Heart left ventricle (tissue), 16 donors: ENCODE data around the gene PSORS1C1. TPM values are rescaled to one million over a fixed set of nuclear protein-coding genes. Genes with fewer than 3 reads are reported as not detected.

Source experiments
- ATAC-seq, 4 donors: fragments of 200-7000 bp; cut with Tn5 transposase; one replicate each; pipeline ENCODE4 v1.9.1; 2020 to 2022; ENCODE audit warnings: moderate library complexity in 4 of 4, mild to moderate bottlenecking in 3 of 4, moderate number of reproducible peaks in 1 of 4
- DNase-seq, 5 donors: peaks; one replicate each; pipeline ENCODE4 v3.0.0-alpha.2; 2020
- H3K27ac ChIP-seq, 12 donors: fragments of 200-600 bp; sonication (generic) in 4 of 12; one replicate each; pipeline versions ENCODE4 v1.5.0 to v1.8.0; 2016 to 2022; ENCODE audit warnings: mild to moderate bottlenecking in 2 of 12
- H3K27me3 ChIP-seq, 9 donors: fragments of 200-600 bp; sonication (generic) in 2 of 9; one replicate each; pipeline versions ENCODE4 v1.5.1 to v1.8.0; 2016 to 2022; ENCODE audit warnings: mild to moderate bottlenecking in 3 of 9
- H3K36me3 ChIP-seq, 9 donors: fragments of 200-600 bp; sonication (generic) in 2 of 9; one replicate each; pipeline versions ENCODE4 v1.5.0 to v1.8.0; 2018 to 2022; ENCODE audit warnings: mild to moderate bottlenecking in 2 of 9
- H3K4me1 ChIP-seq, 12 donors: fragments of 200-600 bp; sonication (generic) in 4 of 12; one replicate each; pipeline versions ENCODE4 v1.5.0 to v1.8.0; 2016 to 2022; ENCODE audit warnings: mild to moderate bottlenecking in 3 of 12
- H3K4me3 ChIP-seq, 12 donors: fragments of 200-600 bp; sonication (generic) in 4 of 12; one replicate each; pipeline versions ENCODE4 v1.5.0 to v1.8.0; 2017 to 2022; ENCODE audit warnings: mild to moderate bottlenecking in 9 of 12, moderate library complexity in 4 of 12
- H3K9me3 ChIP-seq, 12 donors: fragments of 200-600 bp; sonication (generic) in 4 of 12; one replicate each; pipeline versions ENCODE4 v1.5.0 to v1.8.0; 2016 to 2022; ENCODE audit warnings: mild to moderate bottlenecking in 1 of 12
- POLR2A ChIP-seq, 2 donors: fragments of 450-650 bp; IDR thresholded peaks; one replicate each; pipeline ENCODE4 v1.6.1; 2017; ENCODE audit warnings: antibody characterized with exemption in 2 of 2, mild to moderate bottlenecking in 2 of 2, moderate library complexity in 2 of 2
- WGBS, 4 donors: extraction: QIAGEN DNeasy Blood & Tissue Kit in 2 of 4; methylation state at CpG; one replicate each; pipeline versions ENCODE4 v1.1.5 to v1.1.7; 2013 to 2018; 5-methylcytosine and 5-hydroxymethylcytosine counted together
- intact Hi-C, 10 donors: fragments of 100-400 bp; cut with DNase I; formaldehyde crosslinking; loops; one replicate each; pipeline versions ENCODE4 v1.11.1 to v1.14.2; 2022
- polyA plus RNA-seq, 2 donors: library from polyadenylated mRNA; stranded (reverse); fragments of 200-250 nt; gene quantifications; one replicate each; pipeline ENCODE4 v1.2.3, GENCODE V29; 2013
- total RNA-seq, 9 donors: library from RNA; depleted of rRNA in 2 of 9; stranded (reverse); fragments of >200 nt in 2 of 9; fragmentation: NEBNext Ultra II Directional in 3 of 9; extraction: Animal tissue kit (Norgen Biotek cat#: 25700) in 3 of 9; gene quantifications; one replicate each; pipeline versions ENCODE4 v1.1.0 to v1.2.4, GENCODE V29; 2016 to 2023
- TF ChIP-seq, protein P1 (sequence below), 12 donors: fragments of 200-600 bp; sonication (generic) in 4 of 12; IDR thresholded peaks; one replicate each; pipeline versions ENCODE4 v1.5.0 to v1.8.0; 2018 to 2022; ENCODE audit warnings: antibody characterized with exemption in 12 of 12, mild to moderate bottlenecking in 5 of 12
- donor health status: ischemic (EF 13 %, LVEDD 7.1; RV severe dilation, severe dysfunction).
- donor health status: healthy with polysubstance abuse.
- donor health status: DM: no; HTN: yes; CAD: no.
- donor health status: DM: no; HTN: no; CAD: no.
- donor health status: ischemic (EF 25% LVEDD 6.9; RV normal size, moderate dysfunction).
- donor health status: ischemic (EF 25% LVEDD 5.7; RV mildly dilated, moderate dysfunction).
- donor health status: healthy.
- donor health status: DM: yes; HTN: yes; CAD: no.
- donor health status: ischemic (EF 35%, LVEDD 5.7; RV mildly dilated, moderate dysfunction).
- donor health status: nonischemic (EF 11% LVEDD 7.7; RV severe dilation, severe dysfunction).
- donor health status: DM: yes; HTN: yes; CAD: no.
- donor health status: PGD.
- donor health status: ischemic (EF 29% LVEDD 5.4; RV normal size, mild dysfunction).
- donor health status: nonischemic (EF 23%, LVEDD 6.1; RV moderate dilation, normal function).

PSORS1C1 gene
- total and polyA plus RNA-seq, 11 donors, result 0.37 to 5.8 (median 2.9) TPM

DNA sequence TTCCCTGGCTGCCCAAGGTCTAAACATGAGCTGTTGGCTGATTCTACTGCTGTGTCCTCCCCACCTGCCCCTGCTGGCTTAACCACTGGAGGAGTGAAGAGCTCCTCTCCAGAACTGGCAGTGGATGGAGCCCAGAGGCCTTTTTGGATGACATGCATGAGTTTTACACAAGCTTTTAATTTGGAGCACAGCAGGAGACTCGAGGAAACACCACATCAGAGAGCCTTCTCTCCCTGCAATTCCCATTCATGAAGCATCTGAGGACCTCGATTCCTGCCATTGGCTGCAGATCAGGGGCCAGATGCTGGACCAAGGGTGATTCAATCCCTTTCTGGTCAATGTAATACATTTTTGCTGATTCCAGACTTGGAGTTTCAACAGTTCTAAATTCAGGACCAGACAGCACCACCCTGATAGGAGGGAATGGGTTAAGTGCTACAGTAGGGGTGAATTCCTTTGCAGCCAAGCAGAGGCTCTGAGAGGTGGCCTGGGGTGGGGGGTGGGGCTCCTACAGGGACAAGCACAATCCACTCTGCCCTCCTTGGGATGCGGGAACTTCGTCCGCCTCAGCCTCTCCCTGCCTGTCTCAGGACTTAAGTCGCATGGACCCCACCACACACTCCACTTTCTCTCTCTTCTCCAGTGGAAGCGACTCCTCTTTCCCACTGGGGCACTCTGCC lies 599 bp upstream of the PSORS1C1 start:
- no peaks in the 10 kb centered on the region for H3K9me3 ChIP-seq
- H3K4me3 ChIP-seq, result peak overlapping the region in 2 of 12 donors; percentile 37 to 47
- peak in 2 of 4 donors; percentile 2 to 4 for ATAC-seq
- H3K4me1 ChIP-seq, result peaks cover 0 to 44% (median 33%) of the 10 kb centered on the region in 12 donors
- DNase-seq, result no peak
- 62 to 74% (median 70%) methylated on average over 7 of the region's 7 CpGs for WGBS, 4 donors
- intact Hi-C loops, result no loop called here
- H3K27ac ChIP-seq, result peak overlapping the region in 11 of 12 donors; percentile 36 to 90 (median 64)
- no peak for TF ChIP-seq POLR2A (IDR thresholded peaks at IDR 0.05)
- TF ChIP-seq, protein P1, sequence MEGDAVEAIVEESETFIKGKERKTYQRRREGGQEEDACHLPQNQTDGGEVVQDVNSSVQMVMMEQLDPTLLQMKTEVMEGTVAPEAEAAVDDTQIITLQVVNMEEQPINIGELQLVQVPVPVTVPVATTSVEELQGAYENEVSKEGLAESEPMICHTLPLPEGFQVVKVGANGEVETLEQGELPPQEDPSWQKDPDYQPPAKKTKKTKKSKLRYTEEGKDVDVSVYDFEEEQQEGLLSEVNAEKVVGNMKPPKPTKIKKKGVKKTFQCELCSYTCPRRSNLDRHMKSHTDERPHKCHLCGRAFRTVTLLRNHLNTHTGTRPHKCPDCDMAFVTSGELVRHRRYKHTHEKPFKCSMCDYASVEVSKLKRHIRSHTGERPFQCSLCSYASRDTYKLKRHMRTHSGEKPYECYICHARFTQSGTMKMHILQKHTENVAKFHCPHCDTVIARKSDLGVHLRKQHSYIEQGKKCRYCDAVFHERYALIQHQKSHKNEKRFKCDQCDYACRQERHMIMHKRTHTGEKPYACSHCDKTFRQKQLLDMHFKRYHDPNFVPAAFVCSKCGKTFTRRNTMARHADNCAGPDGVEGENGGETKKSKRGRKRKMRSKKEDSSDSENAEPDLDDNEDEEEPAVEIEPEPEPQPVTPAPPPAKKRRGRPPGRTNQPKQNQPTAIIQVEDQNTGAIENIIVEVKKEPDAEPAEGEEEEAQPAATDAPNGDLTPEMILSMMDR (IDR thresholded peaks at IDR 0.05), result no peak
- H3K36me3 ChIP-seq, result no peaks in the 10 kb centered on the region
- no peaks in the 10 kb centered on the region for H3K27me3 ChIP-seq

DNA sequence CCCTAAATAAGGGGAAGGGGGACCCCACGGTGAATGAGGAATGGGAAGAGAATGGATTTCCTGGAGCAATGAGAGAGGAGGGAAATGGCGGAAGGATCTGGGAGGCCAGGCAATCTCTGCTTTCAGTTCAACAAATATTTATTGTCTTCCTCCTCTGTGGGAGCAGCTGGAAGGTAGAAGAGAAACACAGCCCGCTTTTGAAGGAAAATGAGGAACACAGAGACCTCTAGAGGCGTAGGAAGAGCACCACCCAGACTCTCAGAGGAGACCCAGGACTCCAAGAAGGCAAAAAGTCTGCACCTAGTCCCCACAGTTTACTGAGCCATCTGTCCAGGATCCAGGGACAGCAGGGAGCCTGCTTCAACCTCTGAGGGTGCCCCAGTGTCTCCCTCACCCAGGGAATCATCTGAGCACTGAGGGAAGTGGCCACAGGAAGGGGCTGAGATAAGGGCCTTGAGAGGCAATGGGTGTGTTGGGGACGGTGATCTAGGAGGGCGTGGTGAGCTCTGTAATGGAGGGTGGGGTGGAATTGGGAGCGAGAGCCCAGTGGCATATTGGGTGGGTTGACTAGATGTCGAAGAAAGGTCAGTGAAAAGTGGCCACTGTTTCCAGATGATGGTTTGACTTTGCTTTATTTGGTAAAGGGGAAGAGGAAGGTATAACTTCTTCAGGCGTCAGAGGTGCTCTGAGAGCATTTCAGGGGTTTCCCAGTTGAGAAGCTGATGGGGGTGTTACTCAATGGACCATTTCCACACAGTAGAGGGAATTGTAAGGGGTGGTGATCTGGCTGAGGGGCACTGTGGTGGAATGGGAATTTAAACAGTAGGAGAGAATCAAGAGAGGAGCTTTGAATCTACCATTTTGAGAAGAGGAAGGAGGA lies 610 bp downstream of the PSORS1C1 start:
- ATAC-seq, result peak in 3 of 4 donors; percentile 28 to 40 (median 30)
- 47 to 66% (median 62%) methylated on average over 9 of the region's 9 CpGs for WGBS, 4 donors
- intact Hi-C loops, result no loop called here

DNA sequence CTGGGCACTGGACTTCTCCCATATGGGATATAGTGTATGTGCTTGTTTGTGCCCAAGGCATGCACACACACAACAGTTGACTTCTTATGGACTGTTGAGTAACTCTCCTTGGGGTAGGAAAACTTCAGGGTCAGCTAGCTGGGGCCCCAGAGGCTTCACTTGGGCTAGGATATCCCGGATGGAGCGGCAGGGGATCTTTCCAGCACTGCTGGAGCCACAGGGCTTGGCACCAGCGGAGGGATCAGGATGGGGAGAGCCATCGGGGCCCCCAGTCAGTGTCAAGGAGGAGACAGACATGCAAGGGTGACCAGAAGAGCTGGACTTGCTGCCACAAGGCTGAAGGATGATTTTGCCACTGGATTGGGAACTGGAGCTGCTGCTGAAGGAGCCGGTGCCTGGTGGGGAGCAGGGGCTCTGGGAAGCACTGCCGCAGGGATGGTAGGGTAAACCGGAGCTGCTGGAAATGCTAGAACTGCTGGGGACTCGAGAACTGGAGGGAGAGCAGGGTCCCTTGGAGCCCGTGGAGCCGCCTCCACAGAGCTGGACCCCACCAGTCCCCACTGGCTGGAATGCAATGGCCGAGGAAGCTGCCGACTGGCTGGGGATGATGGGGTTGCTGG lies 1.5 kb downstream of the PSORS1C1 start:
- WGBS, 4 donors, result 92 to 95% (median 94%) methylated on average over 12 of the region's 12 CpGs

More for the DNA sequence above, 610 bp downstream of the PSORS1C1 start:
- H3K36me3 ChIP-seq, result no peaks in the 10 kb centered on the region
- TF ChIP-seq POLR2A (IDR thresholded peaks at IDR 0.05), result no peak
- TF ChIP-seq, protein P1 (IDR thresholded peaks at IDR 0.05), result peak in 8 of 12 donors; percentile 6 to 45 (median 12)
- H3K9me3 ChIP-seq, result no peaks in the 10 kb centered on the region
- peak overlapping the region in 10 of 12 donors; percentile 47 to 90 (median 66) for H3K27ac ChIP-seq
- no peak for DNase-seq
- H3K4me3 ChIP-seq, result peak overlapping the region in 7 of 12 donors; percentile 11 to 47 (median 20)
- no peaks in the 10 kb centered on the region for H3K27me3 ChIP-seq
- H3K4me1 ChIP-seq, result peaks cover 0 to 44% (median 33%) of the 10 kb centered on the region in 12 donors

DNA sequence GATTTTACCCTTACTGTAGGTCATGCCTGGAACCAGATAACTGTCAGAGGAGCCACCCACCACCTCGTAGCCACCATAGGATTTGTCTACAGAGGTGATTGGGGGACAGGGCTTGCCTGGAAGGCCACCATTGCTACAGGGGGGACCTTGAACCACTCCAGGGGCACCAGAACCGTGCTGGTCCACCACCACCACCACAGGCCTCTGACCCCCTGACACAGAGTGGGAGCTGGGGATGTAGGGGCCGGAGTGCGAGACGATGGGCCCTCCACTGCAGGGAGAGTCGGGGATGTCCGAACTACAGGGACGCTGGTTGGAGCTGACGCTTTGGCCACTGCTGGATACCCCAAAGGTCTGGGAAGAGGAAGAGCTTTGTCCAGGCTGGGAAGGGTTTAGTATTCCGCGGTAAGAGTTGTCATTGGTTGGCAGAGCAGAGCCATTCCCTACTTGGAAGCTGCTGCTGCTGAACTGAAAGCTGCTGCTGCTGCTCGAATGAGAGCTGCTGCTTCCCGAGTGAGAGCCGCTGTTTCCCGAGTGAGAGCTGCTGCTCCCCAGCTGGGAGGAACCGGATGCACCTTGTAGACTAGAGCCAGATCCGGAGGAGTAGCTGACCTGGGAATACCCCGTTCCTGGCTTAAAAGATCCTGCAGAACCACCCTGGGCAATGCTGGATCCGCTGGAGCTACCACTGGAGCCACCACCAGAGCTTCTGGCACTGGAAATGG lies 2.2 kb downstream of the PSORS1C1 start:
- intact Hi-C loops, result no loop called here
- TF ChIP-seq, protein P1 (IDR thresholded peaks at IDR 0.05), result no peak
- TF ChIP-seq POLR2A (IDR thresholded peaks at IDR 0.05), result peak in 1 of 2 donors; percentile 13
- DNase-seq (peak in 3 of 5 donors; percentile 46 to 60 (median 53)), ATAC-seq (peak in 3 of 4 donors; percentile 3 to 64 (median 21))
- Histone ChIP-seq H3K27me3 (no peaks in the 10 kb centered on the region), H3K4me3 (peak overlapping the region in 8 of 12 donors; percentile 19 to 47 (median 24)), H3K9me3 (no peaks in the 10 kb centered on the region), H3K4me1 (peaks cover 0 to 46% (median 33%) of the 10 kb centered on the region in 12 donors), H3K27ac (peak overlapping the region in 9 of 12 donors; percentile 6 to 71 (median 55)), H3K36me3 (no peaks in the 10 kb centered on the region)
- 51 to 58% (median 55%) methylated on average over 19 of the region's 19 CpGs for WGBS, 4 donors

More for the DNA sequence above, 1.5 kb downstream of the PSORS1C1 start:
- H3K36me3 ChIP-seq, result no peaks in the 10 kb centered on the region
- DNase-seq (no peak), ATAC-seq (no peak)
- intact Hi-C loops, result no loop called here
- H3K4me1 ChIP-seq, result peaks cover 0 to 44% (median 33%) of the 10 kb centered on the region in 12 donors
- no peak overlapping the region for H3K4me3 ChIP-seq
- H3K27ac ChIP-seq, result peak overlapping the region in 2 of 12 donors; percentile 24 to 71
- TF ChIP-seq POLR2A (IDR thresholded peaks at IDR 0.05), result no peak
- no peaks in the 10 kb centered on the region for H3K9me3 ChIP-seq
- no peaks in the 10 kb centered on the region for H3K27me3 ChIP-seq
